Right lung (tissue), 10 donors: Measurements from ENCODE around the gene RUVBL2. TPM values are rescaled to one million over a fixed set of nuclear protein-coding genes. Genes with fewer than 3 reads are reported as not detected.

ENCODE experiments used
- DNase-seq, 2 donors: peaks; one replicate each; pipeline ENCODE4 v3.0.0-alpha.2; 2013
- long read RNA-seq, 8 donors: transcript quantifications; one replicate each; lab custom pipeline, GENCODE V29; 2026
- polyA plus RNA-seq, 5 donors: library from polyadenylated mRNA; unstranded; fragments of 120-200 nt; gene quantifications; one replicate each; pipeline versions ENCODE4 v1.2.1 to v1.2.3, GENCODE V29; 2013; ENCODE audit warnings: inconsistent platforms in 1 of 5, low replicate concordance in 1 of 5; ENCODE audit not compliant: insufficient read length in 5 of 5, insufficient read depth in 1 of 5

The RUVBL2 gene
- polyA plus RNA-seq, result 10 to 100 TPM; 58.1 to 98.7 (median 76.1) TPM
- long read RNA-seq, donor 1, transcript RUVBL2-206 (15 exons, 2,009 nt), result major isoform, 29 of 60 reads
- long read RNA-seq, donor 1, partial matches to known transcripts, result 22 of 60 reads
- long read RNA-seq, donor 1, other reads (novel, unspliced or antisense), result 5 of 60 reads
- long read RNA-seq, donor 2, transcript RUVBL2-206 (15 exons, 2,009 nt), result major isoform, 17 of 20 reads
- long read RNA-seq, donor 2, partial matches to known transcripts, result 0 of 20 reads
- long read RNA-seq, donor 2, other reads (novel, unspliced or antisense), result 0 of 20 reads
- long read RNA-seq, donor 3, transcript RUVBL2-206 (15 exons, 2,009 nt), result major isoform, 16 of 25 reads
- long read RNA-seq, donor 3, partial matches to known transcripts, result 7 of 25 reads
- long read RNA-seq, donor 3, other reads (novel, unspliced or antisense), result 0 of 25 reads
- long read RNA-seq, donor 4, transcript RUVBL2-206 (15 exons, 2,009 nt), result major isoform, 7 of 9 reads
- long read RNA-seq, donor 4, partial matches to known transcripts, result 0 of 9 reads
- long read RNA-seq, donor 4, other reads (novel, unspliced or antisense), result 0 of 9 reads
- long read RNA-seq, donor 5, transcript RUVBL2-206 (15 exons, 2,009 nt), result major isoform, 22 of 33 reads
- long read RNA-seq, donor 5, partial matches to known transcripts, result 7 of 33 reads
- long read RNA-seq, donor 5, other reads (novel, unspliced or antisense), result 0 of 33 reads
- long read RNA-seq, donor 6, transcript RUVBL2-206 (15 exons, 2,009 nt), result major isoform, 29 of 36 reads
- long read RNA-seq, donor 6, partial matches to known transcripts, result 5 of 36 reads
- long read RNA-seq, donor 6, other reads (novel, unspliced or antisense), result 0 of 36 reads
- long read RNA-seq, donor 7, transcript RUVBL2-206 (15 exons, 2,009 nt), result major isoform, 20 of 21 reads
- long read RNA-seq, donor 7, partial matches to known transcripts, result 0 of 21 reads
- long read RNA-seq, donor 7, other reads (novel, unspliced or antisense), result 0 of 21 reads
- long read RNA-seq, donor 8, transcript RUVBL2-206 (15 exons, 2,009 nt), result major isoform, 8 of 10 reads
- long read RNA-seq, donor 8, partial matches to known transcripts, result 0 of 10 reads
- long read RNA-seq, donor 8, other reads (novel, unspliced or antisense), result 0 of 10 reads

GRCh38 chr19:48993175-48994034 lies at the start of gene RUVBL2, which contains the start of gene GYS1:
Gene RUVBL2, plus strand, starts transcription at chr19:48993887. Its CDS starts 25 bp downstream, at chr19:48993912.
Gene GYS1, minus strand, starts transcription at chr19:48993309. Its CDS starts 197 bp downstream, at chr19:48993112.
- peak; percentile 100 for DNase-seq

DNA sequence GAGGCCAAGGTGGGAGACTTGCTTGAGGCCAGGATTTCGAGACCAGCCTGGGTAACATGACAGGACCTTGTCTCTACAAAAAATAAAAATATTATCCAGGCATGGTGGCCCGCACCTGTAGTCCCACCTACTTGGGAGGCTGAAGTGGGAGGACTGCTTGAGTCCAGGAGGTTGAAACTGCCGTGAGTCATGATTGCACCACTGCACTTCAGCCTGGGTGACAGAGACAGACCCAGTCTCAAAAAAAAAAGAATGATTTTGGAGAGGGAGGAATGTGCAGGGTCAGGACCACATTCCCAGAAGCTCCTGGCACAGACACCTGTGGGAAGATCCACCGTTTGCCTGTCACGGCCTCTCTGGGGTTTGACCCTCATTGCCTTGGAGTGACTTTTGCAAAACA lies 48.3 kb upstream of the RUVBL2 start:
- DNase-seq, result no peak

GRCh38 chr19:48945817-48946216 lies 47.9 kb upstream of the RUVBL2 start:
- DNase-seq, result no peak

GRCh38 chr19:48946463-48947257 lies 47.0 kb upstream of the RUVBL2 start:
- no peak for DNase-seq

GRCh38 chr19:48947258-48947542 lies 46.5 kb upstream of the RUVBL2 start:
- DNase-seq, result no peak

- no peak for DNase-seq
Measured at GRCh38 chr19:48950159-48950558, 43.5 kb upstream of the RUVBL2 start.

DNA sequence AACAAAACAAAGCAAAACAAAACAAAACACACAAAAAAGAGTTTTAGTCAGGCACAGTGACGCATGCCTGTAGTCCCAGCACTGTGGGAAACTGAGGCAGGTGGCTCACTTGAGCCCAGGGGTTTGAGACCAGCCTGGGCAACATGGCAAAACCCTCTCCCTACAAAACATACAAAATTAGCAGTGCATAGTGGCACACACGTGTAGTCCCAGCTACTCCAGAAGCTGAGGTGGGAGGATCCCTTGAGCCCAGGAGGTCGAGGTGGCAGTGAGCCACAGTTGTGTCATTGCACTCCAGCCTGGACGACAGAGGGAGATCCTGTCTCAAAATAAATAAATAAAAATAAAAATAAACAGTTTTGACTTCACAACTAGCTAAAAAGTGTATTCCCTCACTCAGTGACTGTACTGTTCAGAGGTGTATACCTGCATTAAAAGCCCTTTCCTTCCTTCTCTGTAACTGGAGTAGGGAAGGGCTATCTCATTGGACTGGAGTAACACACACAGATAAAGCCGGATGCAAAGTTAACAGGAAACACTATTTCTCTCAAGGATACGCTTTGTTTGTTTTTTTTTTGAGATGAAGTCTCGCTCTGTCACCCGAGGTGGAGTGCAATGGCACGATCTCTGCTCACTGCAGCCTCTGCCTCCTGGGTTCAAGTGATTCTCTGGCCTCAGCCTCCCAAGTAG lies 42.7 kb upstream of the RUVBL2 start:
- DNase-seq, result no peak

DNA sequence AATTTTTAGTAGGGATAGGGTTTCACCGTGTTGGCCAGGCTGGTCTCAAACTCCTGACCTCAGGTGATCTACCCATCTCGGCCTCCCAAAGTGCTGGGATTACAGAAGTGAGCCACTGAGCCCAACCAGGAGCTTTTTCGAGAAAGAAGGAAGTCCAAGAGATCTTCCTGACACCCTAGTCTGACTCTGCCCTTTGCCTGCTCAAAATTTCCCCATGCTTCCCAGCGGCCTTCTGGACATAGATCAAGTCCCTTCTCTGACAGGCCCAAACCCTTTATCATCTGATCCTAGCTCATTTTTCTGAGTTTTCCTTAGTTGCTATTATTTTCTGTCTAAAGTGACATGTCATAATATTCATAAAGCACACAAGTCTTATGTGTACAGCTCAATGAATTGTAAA lies 40.5 kb upstream of the RUVBL2 start:
- no peak for DNase-seq

DNA sequence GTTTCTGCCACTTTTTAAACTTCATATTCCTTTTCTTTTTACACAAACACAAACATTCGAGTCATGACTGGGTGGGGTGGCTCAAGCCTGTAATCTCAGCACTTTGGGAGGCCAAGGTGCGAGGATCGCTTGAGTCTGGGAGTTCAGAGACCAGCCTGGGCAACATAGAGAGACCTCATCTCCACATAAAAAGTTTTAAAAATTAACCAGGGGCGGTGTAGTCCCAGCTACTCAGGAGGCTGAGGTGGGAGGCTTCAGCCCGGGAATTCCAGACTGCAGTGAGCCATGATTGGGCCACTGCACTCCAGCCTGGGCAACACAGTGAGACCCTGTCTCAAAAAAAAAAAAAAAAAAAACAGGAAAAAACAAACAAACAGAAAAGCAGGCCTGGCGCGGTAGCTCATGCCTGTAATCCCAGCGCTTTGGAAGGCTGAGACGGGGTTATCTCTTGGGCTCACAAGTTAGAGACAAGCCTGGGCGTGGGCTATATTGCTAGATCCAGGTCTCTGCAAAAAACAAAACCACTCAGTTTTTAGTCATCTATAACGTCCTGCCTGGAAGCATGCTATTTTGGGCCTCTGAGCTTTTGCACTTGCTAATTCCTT lies 39.6 kb upstream of the RUVBL2 start:
- DNase-seq, result no peak

- DNase-seq, result peak; percentile 89 to 91
Measured at GRCh38 chr19:48954595-48955307, 38.9 kb upstream of the RUVBL2 start, which contains the start of gene BAX. Gene BAX, plus strand, starts transcription at chr19:48954875. Its CDS starts 54 bp downstream, at chr19:48954929.

DNA sequence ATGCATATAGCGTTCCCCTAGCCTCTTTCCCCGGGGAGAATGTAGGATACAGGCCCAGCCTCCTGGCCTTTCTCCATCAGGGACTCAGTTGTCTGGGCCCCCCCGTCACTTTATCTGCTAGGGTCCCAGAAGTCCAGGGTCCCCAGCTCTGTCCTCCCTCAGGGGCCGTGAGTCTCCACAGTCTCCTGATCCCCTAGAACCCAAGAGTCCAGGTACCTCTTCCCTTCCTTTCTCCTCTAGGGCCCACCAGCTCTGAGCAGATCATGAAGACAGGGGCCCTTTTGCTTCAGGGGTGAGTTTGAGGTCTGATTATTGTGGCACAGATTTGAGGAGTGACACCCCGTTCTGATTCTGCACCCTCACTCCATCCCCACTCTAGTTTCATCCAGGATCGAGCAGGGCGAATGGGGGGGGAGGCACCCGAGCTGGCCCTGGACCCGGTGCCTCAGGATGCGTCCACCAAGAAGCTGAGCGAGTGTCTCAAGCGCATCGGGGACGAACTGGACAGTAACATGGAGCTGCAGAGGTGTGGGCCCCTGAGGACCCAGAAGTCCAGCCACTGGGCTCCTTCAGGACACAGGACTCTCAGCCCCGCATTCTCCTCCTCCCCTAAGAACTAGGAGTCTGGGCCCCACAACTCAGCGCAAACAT lies 38.3 kb upstream of the RUVBL2 start:
- no peak for DNase-seq

GRCh38 chr19:48958006-48958405 lies 35.7 kb upstream of the RUVBL2 start:
- no peak for DNase-seq

DNA sequence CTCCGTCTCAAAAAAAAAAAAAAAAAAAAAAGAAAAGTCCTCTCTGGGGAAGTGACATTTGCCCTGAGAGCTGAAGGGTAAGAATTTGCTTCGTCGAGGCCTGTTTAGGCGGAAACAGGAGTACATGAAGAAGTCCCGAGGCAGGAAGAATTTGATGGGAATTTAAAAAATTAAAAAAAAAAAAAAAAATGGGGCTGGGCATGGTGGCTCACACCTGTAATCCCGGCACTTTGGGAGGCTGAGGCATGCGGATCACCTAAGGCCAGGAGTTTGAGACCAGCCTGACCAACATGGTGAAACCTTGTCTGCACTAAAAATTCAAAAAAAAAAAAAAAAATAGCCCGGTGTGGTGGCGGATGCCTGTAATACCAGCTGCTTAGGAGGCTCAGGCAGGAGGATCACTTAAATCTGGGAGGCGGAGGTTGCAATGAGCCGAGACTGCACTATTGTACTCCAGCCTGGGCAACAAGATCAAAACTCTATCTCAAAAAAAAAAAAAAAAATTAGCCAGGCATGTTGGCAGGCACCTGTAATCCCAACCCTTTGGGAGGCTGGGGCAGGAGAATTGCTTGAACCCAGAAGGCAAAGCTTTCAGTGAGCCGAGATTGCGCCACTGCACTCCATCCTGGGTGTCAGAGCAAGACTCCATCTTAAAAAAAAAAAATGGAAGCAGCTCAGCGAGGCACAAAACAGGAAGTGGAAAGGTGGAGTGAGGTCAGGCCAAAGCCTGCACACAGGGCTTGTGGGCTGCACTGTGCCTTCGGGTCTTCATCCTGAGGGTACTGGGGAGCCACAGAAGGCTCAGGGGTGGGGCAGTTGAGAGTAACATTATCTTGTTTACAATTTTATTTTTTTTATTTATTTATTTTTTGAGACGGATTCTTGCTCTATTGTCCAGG lies 34.1 kb upstream of the RUVBL2 start:
- no peak for DNase-seq

GRCh38 chr19:48961051-48961649 lies 32.5 kb upstream of the RUVBL2 start:
- DNase-seq, result no peak

DNA sequence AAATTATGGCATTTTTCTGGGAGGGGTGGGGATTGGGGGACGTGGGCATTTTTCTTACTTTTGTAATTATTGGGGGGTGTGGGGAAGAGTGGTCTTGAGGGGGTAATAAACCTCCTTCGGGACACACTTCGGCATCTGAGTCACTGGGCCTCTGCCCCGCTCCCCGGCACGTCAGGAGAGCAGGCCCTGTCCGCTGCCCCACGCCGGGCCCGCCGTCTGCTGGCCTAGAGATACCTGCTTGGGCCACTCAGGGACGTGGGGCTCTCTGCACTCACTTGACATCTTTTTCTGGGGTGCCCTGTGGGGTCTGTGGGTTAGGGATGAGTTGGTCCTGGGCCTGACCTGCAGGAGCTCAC lies 32.0 kb upstream of the RUVBL2 start:
- no peak for DNase-seq

GRCh38 chr19:48962029-48962848 lies 31.4 kb upstream of the RUVBL2 start:
- peak in 1 of 2 donors; percentile 38 for DNase-seq
